Measurements from ENCODE around the gene RIT1. TPM values are rescaled to one million over a fixed set of nuclear protein-coding genes. Genes with fewer than 3 reads are reported as not detected.

RIT1 gene
- total and polyA plus RNA-seq, 12 donors = 10.3 to 54.0 (median 28.7) TPM

GRCh38 chr1:155947741-155948140 is 36.6 kb upstream of the RIT1 start:
- H3K36me3 ChIP-seq (replicated peaks in 1 of 2) = peaks cover 0 to 55% of the 10 kb centered on the region in 2 donors
- H3K27me3 ChIP-seq = no peaks in the 10 kb centered on the region
- TF ChIP-seq CTCF (IDR thresholded peaks at IDR 0.05) (no peak), POLR2A (IDR thresholded peaks at IDR 0.05) (no peak)
- H3K9me3 ChIP-seq (replicated peaks in 1 of 3) = no peaks in the 10 kb centered on the region
- no peak for DNase-seq
- intact Hi-C loops (cut with DNase I) = loop anchor here in 1 of 2 donors (10.0 kb wide), 1 partner anchor 117 kb away; the partner anchor contains the start of gene RAB25
- 89 to 96% (median 93%) methylated on average over 1 to 8 of the region's 8 CpGs for WGBS, 4 donors
- no peak overlapping the region for H3K4me3 ChIP-seq
- no peaks in the 10 kb centered on the region for H3K4me1 ChIP-seq (replicated peaks in 1 of 2)
- no peak overlapping the region for H3K27ac ChIP-seq

- Histone ChIP-seq H3K4me3 (no peak overlapping the region), H3K4me1 (replicated peaks in 1 of 2) (peaks cover 0 to 3% of the 10 kb centered on the region in 2 donors), H3K36me3 (replicated peaks in 1 of 2) (peaks cover 0 to 51% of the 10 kb centered on the region in 2 donors), H3K27me3 (no peaks in the 10 kb centered on the region), H3K9me3 (replicated peaks in 1 of 3) (no peaks in the 10 kb centered on the region), H3K27ac (no peak overlapping the region)
- DNase-seq = no peak
- TF ChIP-seq CTCF (IDR thresholded peaks at IDR 0.05) (no peak), POLR2A (IDR thresholded peaks at IDR 0.05) (no peak)
- 73 to 87% (median 81%) methylated on average over 4 of the region's 4 CpGs for WGBS, 4 donors
- intact Hi-C loops (cut with DNase I) = loop anchor here in 1 of 2 donors (10.0 kb wide), 1 partner anchor 118 kb away; the partner anchor contains the start of gene RAB25
Measured at GRCh38 chr1:155947292-155947691, 36.1 kb upstream of the RIT1 start.

- Histone ChIP-seq H3K36me3 (replicated peaks in 1 of 2) (peaks cover 0 to 45% of the 10 kb centered on the region in 2 donors), H3K9me3 (replicated peaks in 1 of 3) (no peaks in the 10 kb centered on the region), H3K27me3 (no peaks in the 10 kb centered on the region), H3K4me1 (replicated peaks in 1 of 2) (peaks cover 0 to 9% of the 10 kb centered on the region in 2 donors), H3K4me3 (no peak overlapping the region), H3K27ac (no peak overlapping the region)
- intact Hi-C loops (cut with DNase I) = loop anchor here in 1 of 2 donors (10.0 kb wide), 1 partner anchor 118 kb away; the partner anchor contains the start of gene RAB25
- WGBS, 4 donors = 78 to 83% (median 79%) methylated on average over 8 of the region's 8 CpGs
- no peak for DNase-seq
- TF ChIP-seq POLR2A (IDR thresholded peaks at IDR 0.05) (no peak), CTCF (IDR thresholded peaks at IDR 0.05) (no peak)
Measured at GRCh38 chr1:155946633-155947219, 35.6 kb upstream of the RIT1 start.

- no peak for DNase-seq
Measured at GRCh38 chr1:155944444-155944799, 33.3 kb upstream of the RIT1 start.

More at GRCh38 chr1:155944444-155944799, 33.3 kb upstream of the RIT1 start:
- 60 to 66% (median 63%) methylated on average over 4 to 6 of the region's 6 CpGs for WGBS, 4 donors
- H3K27me3 ChIP-seq = no peaks in the 10 kb centered on the region
- no peak overlapping the region for H3K4me3 ChIP-seq
- no peak for TF ChIP-seq CTCF (IDR thresholded peaks at IDR 0.05)
- TF ChIP-seq POLR2A (IDR thresholded peaks at IDR 0.05) = no peak
- H3K9me3 ChIP-seq (replicated peaks in 1 of 3) = no peaks in the 10 kb centered on the region
- intact Hi-C loops (cut with DNase I) = loop anchor here (5.0 to 10.0 kb wide), 2 partner anchors 120 to 123 kb away; partner anchors contain the start of gene RAB25 (in 1 of the 2)
- H3K36me3 ChIP-seq (replicated peaks in 1 of 2) = peaks cover 0 to 22% of the 10 kb centered on the region in 2 donors
- H3K27ac ChIP-seq = no peak overlapping the region
- H3K4me1 ChIP-seq (replicated peaks in 1 of 2) = peaks cover 15 to 28% of the 10 kb centered on the region in 2 donors

Measured in adrenal gland (tissue), 12 donors.